Heart left ventricle (tissue), 13 donors: ENCODE data around the gene TACC2.

ENCODE experiments used
- CTCF ChIP-seq, 12 donors: fragments of 200-600 bp; sonication (generic) in 4 of 12; IDR thresholded peaks; one replicate each; pipeline versions ENCODE4 v1.5.0 to v1.8.0; 2018 to 2022; ENCODE audit warnings: antibody characterized with exemption in 12 of 12, mild to moderate bottlenecking in 5 of 12
- POLR2A ChIP-seq, 2 donors: fragments of 450-650 bp; IDR thresholded peaks; one replicate each; pipeline ENCODE4 v1.6.1; 2017; ENCODE audit warnings: antibody characterized with exemption in 2 of 2, mild to moderate bottlenecking in 2 of 2, moderate library complexity in 2 of 2
- donor health status: ischemic (EF 13 %, LVEDD 7.1; RV severe dilation, severe dysfunction).
- donor health status: DM: no; HTN: yes; CAD: no.
- donor health status: DM: no; HTN: no; CAD: no.
- donor health status: ischemic (EF 25% LVEDD 6.9; RV normal size, moderate dysfunction).
- donor health status: ischemic (EF 25% LVEDD 5.7; RV mildly dilated, moderate dysfunction).
- donor health status: ischemic (EF 35%, LVEDD 5.7; RV mildly dilated, moderate dysfunction).
- donor health status: nonischemic (EF 11% LVEDD 7.7; RV severe dilation, severe dysfunction).
- donor health status: DM: yes; HTN: yes; CAD: no.
- donor health status: PGD.
- donor health status: ischemic (EF 29% LVEDD 5.4; RV normal size, mild dysfunction).
- donor health status: nonischemic (EF 23%, LVEDD 6.1; RV moderate dilation, normal function).

- TF ChIP-seq CTCF (IDR thresholded peaks at IDR 0.05) (no peak), POLR2A (IDR thresholded peaks at IDR 0.05) (no peak)
These were observed 240.7 kb downstream of the TACC2 start for GRCh38 chr10:122229666-122230065.
